Activated naive CD4-positive, alpha-beta T cell treated with anti-CD3 and anti-CD28 coated beads, Interleukin-2, amount 50 U/mL, for 72 hours (primary cell): ENCODE results near the gene PREX1. TPM values are rescaled to one million over a fixed set of nuclear protein-coding genes. Genes with fewer than 3 reads are reported as not detected.
A peak's percentile ranks its signal among the peaks of the same experiment; 100 is the strongest.

Experiments used
- ATAC-seq, 2 donors: fragments of 150-1000 bp; cut with Tn5 transposase; 2 replicates each; pipeline ENCODE4 v1.10.0; 2021; ENCODE audit warnings: mild to moderate bottlenecking in 2 of 2, moderate library complexity in 2 of 2
- DNase-seq, 2 donors: peaks; one replicate each; pipeline ENCODE4 v3.0.0; 2021 to 2022; ENCODE audit warnings: low spot score in 2 of 2
- H3K27ac Mint-ChIP-seq, 2 donors: one replicate each; pipeline ENCODE4 v1.8.0; 2022; ENCODE audit warnings: mild to moderate bottlenecking in 2 of 2, mixed read lengths in 2 of 2
- H3K36me3 Mint-ChIP-seq, 2 donors: one replicate each; pipeline ENCODE4 v1.8.0; 2022; ENCODE audit warnings: mixed read lengths in 2 of 2
- H3K9me3 Mint-ChIP-seq, 2 donors: one replicate each; pipeline ENCODE4 v1.8.0; 2022; ENCODE audit warnings: mixed read lengths in 2 of 2
- total RNA-seq, 2 donors: library from RNA; stranded (reverse); gene quantifications; one replicate each; pipeline ENCODE4 v1.2.3, GENCODE V29; 2022

The PREX1 gene
- total RNA-seq, 2 donors from 2014 or later = 30.6 to 51.8 TPM

- no peak for ATAC-seq
- peaks cover 0 to 8% of the 10 kb centered on the region in 2 donors for H3K36me3 Mint-ChIP-seq
- no peak for DNase-seq
- H3K27ac Mint-ChIP-seq = no peak overlapping the region
- H3K9me3 Mint-ChIP-seq = no peaks in the 10 kb centered on the region
Observed at GRCh38 chr20:48649104-48649626, 178.6 kb downstream of the PREX1 start.

- Mint-ChIP-seq H3K36me3 (peaks cover 0 to 8% of the 10 kb centered on the region in 2 donors), H3K27ac (peak overlapping the region in 1 of 2 donors; percentile 31), H3K9me3 (no peaks in the 10 kb centered on the region)
- ATAC-seq = no peak
- no peak for DNase-seq
Observed at GRCh38 chr20:48648482-48649051, 179.2 kb downstream of the PREX1 start.

GRCh38 chr20:48647858-48648257 is 179.9 kb downstream of the PREX1 start:
- no peaks in the 10 kb centered on the region for H3K9me3 Mint-ChIP-seq

GRCh38 chr20:48645666-48646065 is 182.1 kb downstream of the PREX1 start:
- Mint-ChIP-seq H3K9me3 (no peaks in the 10 kb centered on the region), H3K36me3 (peaks cover 0 to 8% of the 10 kb centered on the region in 2 donors), H3K27ac (peak overlapping the region in 1 of 2 donors; percentile 7)
- no peak for ATAC-seq
- DNase-seq = no peak

More at GRCh38 chr20:48647858-48648257, 179.9 kb downstream of the PREX1 start:
- Mint-ChIP-seq H3K27ac (no peak overlapping the region), H3K36me3 (peaks cover 0 to 8% of the 10 kb centered on the region in 2 donors)
- no peak for DNase-seq
- no peak for ATAC-seq

- DNase-seq (no peak), ATAC-seq (no peak)
- Mint-ChIP-seq H3K27ac (peak overlapping the region in 1 of 2 donors; percentile 57), H3K9me3 (no peaks in the 10 kb centered on the region), H3K36me3 (peaks cover 0 to 8% of the 10 kb centered on the region in 2 donors)
Observed at GRCh38 chr20:48644286-48644828, 183.4 kb downstream of the PREX1 start.

GRCh38 chr20:48642105-48642880 is 185.5 kb downstream of the PREX1 start:
- ATAC-seq = no peak
- H3K9me3 Mint-ChIP-seq = no peaks in the 10 kb centered on the region
- H3K36me3 Mint-ChIP-seq = peaks cover 0 to 8% of the 10 kb centered on the region in 2 donors
- no peak overlapping the region for H3K27ac Mint-ChIP-seq
- no peak for DNase-seq

GRCh38 chr20:48640871-48641270 is 186.9 kb downstream of the PREX1 start:
- Mint-ChIP-seq H3K36me3 (peaks cover 0 to 7% of the 10 kb centered on the region in 2 donors), H3K9me3 (no peaks in the 10 kb centered on the region), H3K27ac (peak overlapping the region in 1 of 2 donors; percentile 52)
- no peak for DNase-seq
- ATAC-seq = no peak

- no peaks in the 10 kb centered on the region for H3K9me3 Mint-ChIP-seq
- H3K27ac Mint-ChIP-seq = peak overlapping the region; percentile 61 to 67
- H3K36me3 Mint-ChIP-seq = no peaks in the 10 kb centered on the region
- ATAC-seq (no peak), DNase-seq (no peak)
Observed at GRCh38 chr20:48639899-48640298, 187.9 kb downstream of the PREX1 start.

GRCh38 chr20:48638546-48638945 is 189.3 kb downstream of the PREX1 start:
- H3K9me3 Mint-ChIP-seq = no peaks in the 10 kb centered on the region
- no peak for DNase-seq
- no peaks in the 10 kb centered on the region for H3K36me3 Mint-ChIP-seq
- peak overlapping the region; percentile 22 to 53 for H3K27ac Mint-ChIP-seq
- peak in 1 of 2 donors; percentile 79 for ATAC-seq

- H3K9me3 Mint-ChIP-seq = no peaks in the 10 kb centered on the region
- no peaks in the 10 kb centered on the region for H3K36me3 Mint-ChIP-seq
- DNase-seq (no peak), ATAC-seq (no peak)
- no peak overlapping the region for H3K27ac Mint-ChIP-seq
Observed at GRCh38 chr20:48637461-48637860, 190.3 kb downstream of the PREX1 start.

- no peak for ATAC-seq
- Mint-ChIP-seq H3K27ac (no peak overlapping the region), H3K9me3 (no peaks in the 10 kb centered on the region), H3K36me3 (no peaks in the 10 kb centered on the region)
- DNase-seq = no peak
Observed at GRCh38 chr20:48636301-48636700, 191.5 kb downstream of the PREX1 start.

- H3K36me3 Mint-ChIP-seq = no peaks in the 10 kb centered on the region
- peak; percentile 37 to 75 for ATAC-seq
- peak overlapping the region in 1 of 2 donors; percentile 64 for H3K27ac Mint-ChIP-seq
- no peaks in the 10 kb centered on the region for H3K9me3 Mint-ChIP-seq
- peak in 1 of 2 donors; percentile 82 for DNase-seq
Observed at GRCh38 chr20:48635791-48636267, 192.0 kb downstream of the PREX1 start.

- DNase-seq (no peak), ATAC-seq (peak in 1 of 2 donors; percentile 19)
- Mint-ChIP-seq H3K9me3 (no peaks in the 10 kb centered on the region), H3K36me3 (no peaks in the 10 kb centered on the region), H3K27ac (peak overlapping the region; percentile 64 to 92)
Observed at GRCh38 chr20:48635361-48635760, 192.4 kb downstream of the PREX1 start.

- no peak for DNase-seq
- H3K9me3 Mint-ChIP-seq = no peaks in the 10 kb centered on the region
- peak overlapping the region; percentile 64 to 92 for H3K27ac Mint-ChIP-seq
- ATAC-seq = no peak
- no peaks in the 10 kb centered on the region for H3K36me3 Mint-ChIP-seq
Observed at GRCh38 chr20:48634641-48635040, 193.2 kb downstream of the PREX1 start.

GRCh38 chr20:48633620-48634257 is 194.1 kb downstream of the PREX1 start:
- no peaks in the 10 kb centered on the region for H3K9me3 Mint-ChIP-seq
- H3K36me3 Mint-ChIP-seq = no peaks in the 10 kb centered on the region
- H3K27ac Mint-ChIP-seq = peak overlapping the region in 1 of 2 donors; percentile 41
- no peak for ATAC-seq
- no peak for DNase-seq

- Mint-ChIP-seq H3K9me3 (no peaks in the 10 kb centered on the region), H3K36me3 (no peaks in the 10 kb centered on the region), H3K27ac (peak overlapping the region; percentile 31 to 78)
- DNase-seq (no peak), ATAC-seq (no peak)
Observed at GRCh38 chr20:48632825-48633619, 194.8 kb downstream of the PREX1 start.
